ENCODE data around the gene PRODH2.

Gene PRODH2

DNA sequence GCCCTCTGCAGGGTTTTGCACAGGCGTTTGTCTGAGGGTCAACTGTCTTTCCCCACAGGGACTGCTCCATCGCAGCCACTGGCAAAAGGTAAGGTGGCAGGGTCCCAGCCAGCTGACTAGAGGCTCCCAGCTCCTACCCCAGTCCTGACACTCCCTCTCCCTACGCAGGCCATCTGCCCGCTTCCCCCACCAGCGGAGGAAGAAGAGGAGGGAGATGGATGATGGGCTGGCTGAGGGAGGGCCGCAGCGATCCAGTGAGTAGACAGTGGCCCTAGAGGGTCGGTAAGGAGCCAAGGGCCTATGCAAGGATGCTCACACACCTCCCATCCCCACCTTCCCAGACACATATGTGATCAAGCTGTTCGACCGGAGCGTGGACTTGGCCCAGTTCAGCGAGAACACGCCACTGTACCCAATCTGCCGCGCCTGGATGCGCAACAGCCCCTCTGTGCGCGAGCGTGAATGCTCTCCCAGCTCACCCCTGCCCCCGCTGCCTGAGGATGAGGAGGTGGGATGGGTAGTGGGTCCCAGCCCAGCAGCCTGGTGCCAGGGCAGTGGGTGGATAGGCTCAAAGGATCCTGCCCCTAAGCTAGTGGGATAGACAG lies 59.8 kb downstream of the PRODH2 start:
- Histone ChIP-seq H3K9ac (peak overlapping the region in 2 of 11 experiments; percentile 20 to 39; a peak in 2 of 22 replicates), H4K20me1 (peaks cover 0 to 12% (median 0%) of the 10 kb centered on the region in 11 experiments; a peak in 1 of 22 replicates), H3K9me3 (replicated peaks in 1 of 11) (no peaks in the 10 kb centered on the region), H3K36me3 (peaks cover 17 to 44% (median 34%) of the 10 kb centered on the region in 11 experiments), H3K4me1 (peaks cover 30 to 49% (median 39%) of the 10 kb centered on the region in 10 experiments), H3K27ac (no peak overlapping the region), H3K4me3 (no peak overlapping the region), H3K27me3 (peaks cover 0 to 14% (median 10%) of the 10 kb centered on the region in 11 experiments; a peak in 12 of 22 replicates), H3K4me2 (no peak overlapping the region)
- TF ChIP-seq Cebpa-rat (IDR thresholded peaks at IDR 0.05): no peak

GRCh38 chr19:35751839-35752745 lies 60.6 kb downstream of the PRODH2 start:
- Histone ChIP-seq H4K20me1 (peaks cover 0 to 12% (median 0%) of the 10 kb centered on the region in 11 experiments; a peak in 1 of 22 replicates), H3K9me3 (replicated peaks in 1 of 11) (no peaks in the 10 kb centered on the region), H3K36me3 (peaks cover 17 to 44% (median 37%) of the 10 kb centered on the region in 11 experiments), H3K4me1 (peaks cover 34 to 52% (median 42%) of the 10 kb centered on the region in 10 experiments), H3K9ac (peak overlapping the region in 7 of 11 experiments; percentile 8 to 43 (median 31); a peak in 7 of 22 replicates), H3K4me2 (peak overlapping the region in 1 of 11 experiments; percentile 4; a peak in 1 of 22 replicates), H3K4me3 (no peak overlapping the region), H3K27me3 (peaks cover 0 to 14% (median 10%) of the 10 kb centered on the region in 11 experiments; a peak in 12 of 22 replicates), H3K27ac (no peak overlapping the region)
- no peak for TF ChIP-seq Cebpa-rat (IDR thresholded peaks at IDR 0.05)

DNA sequence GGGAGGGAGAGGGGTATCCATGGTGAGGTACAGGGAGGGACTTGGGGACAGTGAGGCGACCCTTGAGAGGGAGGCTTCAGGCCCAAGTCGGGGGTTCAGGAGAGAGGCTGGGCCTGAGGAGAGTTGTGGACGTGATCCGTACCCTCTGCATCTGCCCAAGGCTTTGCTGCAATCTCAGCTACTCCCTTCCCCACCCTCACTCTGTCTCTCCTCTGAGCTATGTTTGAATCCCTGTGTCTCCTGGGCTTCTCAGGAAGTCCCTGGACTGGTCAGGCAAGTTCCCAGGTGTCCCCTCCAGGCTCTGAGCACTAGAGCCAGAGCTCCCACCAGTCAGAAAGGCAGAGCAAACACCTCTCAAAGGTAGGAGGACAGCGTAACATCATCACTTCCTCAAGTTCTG lies 62.5 kb downstream of the PRODH2 start:
- H3K9ac ChIP-seq: peak overlapping the region in 10 of 11 experiments; percentile 63 to 87 (median 84); a peak in 20 of 22 replicates
- peak overlapping the region; percentile 86 to 100 (median 96) for H3K4me2 ChIP-seq
- H3K36me3 ChIP-seq: peaks cover 17 to 41% (median 32%) of the 10 kb centered on the region in 11 experiments
- H3K9me3 ChIP-seq (replicated peaks in 1 of 11): no peaks in the 10 kb centered on the region
- H3K27ac ChIP-seq: peak overlapping the region in 6 of 11 experiments; percentile 14 to 55 (median 26); a peak in 9 of 22 replicates
- peaks cover 0 to 2% (median 1%) of the 10 kb centered on the region in 11 experiments; a peak in 9 of 22 replicates for H3K27me3 ChIP-seq
- TF ChIP-seq Cebpa-rat (IDR thresholded peaks at IDR 0.05): no peak
- H3K4me3 ChIP-seq: peak overlapping the region in 1 of 10 experiments; percentile 12; a peak in 2 of 20 replicates
- peaks cover 39 to 47% (median 46%) of the 10 kb centered on the region in 10 experiments for H3K4me1 ChIP-seq
- peaks cover 0 to 12% (median 0%) of the 10 kb centered on the region in 11 experiments; a peak in 1 of 22 replicates for H4K20me1 ChIP-seq
